GM12872 (cell line): ENCODE measurements around the gene SAP30BP.
A peak's percentile ranks its signal among the peaks of the same experiment; 100 is the strongest.

ENCODE experiments used
- TF ChIP-seq, protein P1 (sequence below): IDR thresholded peaks from 3 replicates; pipeline ENCODE4 v1.5.1; 2011; ENCODE audit warnings: low read depth, mild to moderate bottlenecking, low read length, moderate library complexity; ENCODE audit not compliant: insufficient read depth

Gene SAP30BP

DNA sequence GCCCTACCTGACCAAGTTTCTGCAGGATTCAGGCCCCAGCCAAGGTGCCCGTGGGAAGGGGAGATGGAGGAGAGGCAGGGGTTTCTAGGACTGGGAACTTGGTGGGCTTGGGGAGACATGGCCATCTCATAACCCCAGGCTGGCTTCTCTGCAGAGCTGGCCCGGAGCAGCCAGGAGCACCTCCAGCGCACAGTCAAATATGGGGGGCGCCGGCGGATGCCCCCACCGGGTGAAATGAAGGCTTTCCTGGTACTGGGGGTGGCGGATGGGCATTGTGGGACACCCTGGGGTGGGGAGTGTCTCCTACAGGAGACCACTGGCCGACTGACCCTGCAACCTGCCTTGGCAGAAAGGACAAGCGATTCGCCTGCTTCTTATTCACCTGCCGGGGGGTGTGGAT, 43.1 kb upstream of the SAP30BP start:
- TF ChIP-seq, protein P1, sequence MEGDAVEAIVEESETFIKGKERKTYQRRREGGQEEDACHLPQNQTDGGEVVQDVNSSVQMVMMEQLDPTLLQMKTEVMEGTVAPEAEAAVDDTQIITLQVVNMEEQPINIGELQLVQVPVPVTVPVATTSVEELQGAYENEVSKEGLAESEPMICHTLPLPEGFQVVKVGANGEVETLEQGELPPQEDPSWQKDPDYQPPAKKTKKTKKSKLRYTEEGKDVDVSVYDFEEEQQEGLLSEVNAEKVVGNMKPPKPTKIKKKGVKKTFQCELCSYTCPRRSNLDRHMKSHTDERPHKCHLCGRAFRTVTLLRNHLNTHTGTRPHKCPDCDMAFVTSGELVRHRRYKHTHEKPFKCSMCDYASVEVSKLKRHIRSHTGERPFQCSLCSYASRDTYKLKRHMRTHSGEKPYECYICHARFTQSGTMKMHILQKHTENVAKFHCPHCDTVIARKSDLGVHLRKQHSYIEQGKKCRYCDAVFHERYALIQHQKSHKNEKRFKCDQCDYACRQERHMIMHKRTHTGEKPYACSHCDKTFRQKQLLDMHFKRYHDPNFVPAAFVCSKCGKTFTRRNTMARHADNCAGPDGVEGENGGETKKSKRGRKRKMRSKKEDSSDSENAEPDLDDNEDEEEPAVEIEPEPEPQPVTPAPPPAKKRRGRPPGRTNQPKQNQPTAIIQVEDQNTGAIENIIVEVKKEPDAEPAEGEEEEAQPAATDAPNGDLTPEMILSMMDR, result no peak

DNA sequence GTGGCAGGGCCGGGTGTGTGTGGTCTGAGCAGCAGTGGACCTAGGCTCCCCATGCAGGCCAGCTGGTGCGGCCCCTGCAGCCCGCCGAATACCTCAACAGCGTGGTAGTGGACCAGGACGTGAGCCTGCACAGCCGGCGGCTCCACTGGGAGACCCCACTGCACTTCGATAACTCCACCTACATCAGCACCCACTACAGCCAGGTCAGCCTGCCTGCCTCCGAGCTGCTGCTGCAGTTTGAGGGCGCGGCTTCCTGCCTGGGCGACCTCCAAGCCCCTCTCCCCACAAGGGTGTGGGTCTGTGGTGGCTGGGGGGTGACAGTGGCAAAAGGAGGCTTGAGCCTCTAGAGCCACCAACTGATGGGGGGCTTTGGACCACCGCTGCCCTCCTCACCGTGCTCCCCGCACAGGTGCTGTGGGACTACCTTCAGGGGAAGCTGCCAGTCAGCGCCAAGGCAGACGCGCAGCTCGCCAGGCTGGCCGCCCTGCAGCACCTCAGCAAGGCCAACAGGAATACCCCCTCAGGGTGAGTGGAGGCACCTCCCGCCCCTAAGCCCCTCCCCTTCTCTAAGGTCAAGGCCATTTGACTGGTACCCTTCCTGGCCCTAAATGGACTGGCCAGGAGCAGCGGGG, 42.3 kb upstream of the SAP30BP start:
- TF ChIP-seq, protein P1, result no peak

DNA sequence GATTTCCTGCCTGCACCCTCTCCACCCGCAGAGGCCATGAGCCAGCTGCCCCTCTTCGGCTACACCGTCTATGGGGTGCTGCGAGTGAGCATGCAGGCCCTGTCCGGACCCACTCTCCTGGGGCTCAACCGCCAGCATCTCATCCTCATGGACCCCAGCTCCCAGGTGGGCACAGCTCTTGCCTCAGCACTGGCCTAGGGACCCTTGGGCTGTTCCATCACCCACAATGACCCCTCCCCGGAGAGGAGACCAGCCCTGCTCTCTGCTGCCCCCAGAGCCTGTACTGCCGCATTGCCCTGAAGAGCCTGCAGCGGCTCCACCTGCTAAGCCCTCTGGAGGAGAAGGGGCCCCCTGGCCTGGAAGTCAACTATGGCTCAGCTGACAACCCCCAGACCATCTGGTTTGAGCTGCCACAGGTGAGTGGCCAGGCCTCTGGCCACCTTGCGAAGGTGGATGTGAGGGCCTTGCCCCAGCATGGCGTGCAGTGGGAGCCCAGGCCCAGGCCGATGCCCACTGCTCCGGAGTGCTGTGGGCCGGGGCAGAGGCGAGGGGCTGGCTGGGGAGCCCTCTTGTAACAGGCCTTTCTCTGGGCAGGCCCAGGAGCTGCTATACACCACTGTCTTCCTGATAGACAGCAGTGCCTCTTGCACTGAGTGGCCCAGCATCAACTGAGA, 41.2 kb upstream of the SAP30BP start:
- TF ChIP-seq, protein P1, result peak; percentile 89

DNA sequence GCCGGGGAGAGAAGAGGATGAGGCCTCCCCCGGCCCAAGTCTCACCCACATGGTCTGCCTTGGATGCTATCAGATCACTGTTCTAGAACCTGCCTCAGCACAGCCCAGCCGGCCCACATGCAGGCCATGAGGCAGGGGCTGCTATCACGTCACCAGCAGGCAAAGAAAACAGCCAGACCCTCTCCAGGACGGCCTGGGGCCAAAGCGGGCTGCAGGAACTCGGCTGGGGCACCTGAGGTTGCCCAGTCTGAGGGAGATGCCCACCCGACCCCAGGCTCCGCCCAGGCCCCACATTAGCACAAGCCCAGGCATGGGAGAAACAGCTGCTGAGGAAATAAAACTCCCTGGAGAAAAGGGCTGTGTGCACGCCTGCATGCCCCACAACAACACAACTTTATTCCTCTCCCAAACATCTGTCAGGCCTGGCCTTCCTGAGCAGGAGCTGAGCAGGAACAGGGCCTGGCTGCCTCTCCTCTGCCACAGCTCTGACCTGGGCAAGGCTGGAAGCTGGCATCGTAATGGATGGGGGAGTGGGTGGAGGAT, 40.6 kb upstream of the SAP30BP start:
- TF ChIP-seq, protein P1, result no peak

DNA sequence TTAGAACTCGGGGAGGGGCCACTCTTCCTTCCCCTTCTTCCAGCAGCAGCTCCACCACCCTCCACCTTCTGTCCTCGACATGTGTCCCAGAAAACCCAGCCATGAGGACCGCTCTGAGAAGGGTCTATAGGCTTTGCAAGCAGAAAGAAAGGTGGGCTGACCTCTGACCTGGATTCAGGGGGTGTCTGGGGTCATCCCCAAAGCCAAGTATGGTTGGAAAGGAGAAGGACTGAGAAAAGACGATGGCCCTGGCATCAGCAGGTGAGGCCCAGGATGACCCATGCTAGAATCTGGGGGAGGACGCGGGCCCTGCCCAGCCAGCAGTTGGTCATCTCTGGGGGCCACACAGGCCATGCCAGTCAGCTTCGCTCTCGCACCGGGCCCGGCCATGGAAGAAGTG, 40.0 kb upstream of the SAP30BP start:
- TF ChIP-seq, protein P1, result no peak

DNA sequence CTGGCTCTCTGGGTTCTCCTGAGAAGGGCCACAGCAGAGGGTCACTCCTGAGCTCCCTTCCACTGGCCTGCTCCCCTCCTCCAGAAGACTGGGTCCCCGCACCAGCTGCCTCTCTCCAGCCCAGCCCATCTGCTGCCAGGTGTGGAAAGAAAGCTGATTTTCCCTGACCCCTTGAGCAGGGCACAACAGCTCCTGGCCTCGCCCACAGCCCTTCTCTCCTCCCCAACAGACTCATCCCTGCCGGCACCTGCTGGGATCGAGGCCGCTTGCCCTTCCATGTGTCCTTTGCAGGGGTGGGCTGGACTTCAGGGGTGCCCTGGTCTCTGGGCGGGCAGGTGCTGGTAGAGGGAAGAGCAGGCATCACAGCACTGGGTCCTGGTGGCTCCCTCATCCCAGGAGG, 38.7 kb upstream of the SAP30BP start:
- TF ChIP-seq, protein P1, result no peak

DNA sequence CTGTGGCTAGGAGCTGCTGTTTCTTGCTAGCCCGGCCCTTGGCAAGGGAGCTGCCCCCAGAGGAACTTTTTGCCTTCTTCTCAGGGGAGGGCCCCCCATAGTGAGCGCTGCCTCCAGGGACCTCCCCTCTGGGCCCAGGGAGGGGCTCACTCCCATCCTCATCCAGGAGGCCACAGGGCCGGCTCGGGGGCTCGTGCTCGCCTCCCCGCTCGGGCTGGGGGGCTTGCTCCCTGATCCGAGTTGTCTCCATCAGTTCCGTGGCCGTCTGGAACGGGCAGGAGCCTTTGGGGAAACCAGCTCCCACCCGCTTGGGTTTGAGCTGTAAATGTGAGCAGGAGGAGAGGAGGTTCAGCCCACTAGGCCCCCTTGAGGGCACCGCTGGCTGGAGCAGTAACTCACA, 38.0 kb upstream of the SAP30BP start:
- TF ChIP-seq, protein P1, result no peak
